Measurements from ENCODE around the gene CALCOCO1. TPM values are rescaled to one million over a fixed set of nuclear protein-coding genes. Genes with fewer than 3 reads are reported as not detected.

Gene CALCOCO1
- total RNA-seq, 1 experiment from 2014 or later = 88.9 TPM

- H3K9me2 ChIP-seq (ENCODE audit: insufficient read depth) = no peaks in the 10 kb centered on the region
- intact Hi-C loops (cut with micrococcal nuclease; ENCODE audit: unreplicated experiment) = no loop called here
- BruUV-seq (replicated peaks) = no TSS peak
- ChIA-PET POLR2A (ENCODE audit: unreplicated experiment) (no interaction called here), CTCF (no interaction called here)
- H3K79me2 ChIP-seq (ENCODE audit: low read depth) = no peaks in the 10 kb centered on the region
- H3K4me1 ChIP-seq (replicated peaks; ENCODE audit: insufficient read depth) = no peaks in the 10 kb centered on the region
- no peaks in the 10 kb centered on the region for H3K36me3 ChIP-seq (ENCODE audit: low read depth)
- no peaks in the 10 kb centered on the region for H3F3A ChIP-seq (ENCODE audit: insufficient read depth, low read depth)
- no peak overlapping the region for H2AFZ ChIP-seq
- H3K4me2 ChIP-seq = no peak overlapping the region
- no peaks in the 10 kb centered on the region for H4K20me1 ChIP-seq (ENCODE audit: insufficient read depth)
- DNase-seq = no peak
- TF ChIP-seq CTCF (conservative IDR thresholded peaks at IDR 0.05) (no peak), EZH2 (IDR thresholded peaks at IDR 0.05; ENCODE audit: low read depth) (no peak)
- no peak overlapping the region for H3K27ac ChIP-seq
- H3K4me3 ChIP-seq = no peak overlapping the region
- H3K27me3 ChIP-seq (ENCODE audit: insufficient read depth, low read depth) = peaks cover 28% of the 10 kb centered on the region
- no peaks in the 10 kb centered on the region for H3K9me3 ChIP-seq (ENCODE audit: insufficient read depth, low read depth)
Observed at GRCh38 chr12:53737093-53737808, 10.0 kb upstream of the CALCOCO1 start.

GRCh38 chr12:53736592-53736991, 9.3 kb upstream of the CALCOCO1 start:
- no peaks in the 10 kb centered on the region for H4K20me1 ChIP-seq (ENCODE audit: insufficient read depth)
- intact Hi-C loops (cut with micrococcal nuclease; ENCODE audit: unreplicated experiment) = no loop called here
- CTCF ChIA-PET = no interaction called here

GRCh38 chr12:53735556-53735955, 8.3 kb upstream of the CALCOCO1 start:
- DNase-seq = no peak
- Histone ChIP-seq H3K4me1 (replicated peaks; ENCODE audit: insufficient read depth) (no peaks in the 10 kb centered on the region), H3K4me2 (no peak overlapping the region), H3K27me3 (ENCODE audit: insufficient read depth, low read depth) (peaks cover 28% of the 10 kb centered on the region), H2AFZ (no peak overlapping the region), H3K4me3 (no peak overlapping the region), H3K36me3 (ENCODE audit: low read depth) (no peaks in the 10 kb centered on the region), H3F3A (ENCODE audit: insufficient read depth, low read depth) (no peaks in the 10 kb centered on the region), H3K79me2 (ENCODE audit: low read depth) (no peaks in the 10 kb centered on the region), H4K20me1 (ENCODE audit: insufficient read depth) (no peaks in the 10 kb centered on the region), H3K27ac (no peak overlapping the region), H3K9me3 (ENCODE audit: insufficient read depth, low read depth) (no peaks in the 10 kb centered on the region), H3K9me2 (ENCODE audit: insufficient read depth) (no peaks in the 10 kb centered on the region)
- intact Hi-C loops (cut with micrococcal nuclease; ENCODE audit: unreplicated experiment) = no loop called here
- ChIA-PET POLR2A (ENCODE audit: unreplicated experiment) (no interaction called here), CTCF (interaction anchor here (1.1 kb wide), 1 partner anchor 9 kb away, joined by 4 read pairs; no protein-coding TSS in a partner anchor)
- BruUV-seq (replicated peaks) = no TSS peak
- TF ChIP-seq CTCF (conservative IDR thresholded peaks at IDR 0.05) = no peak
- TF ChIP-seq EZH2 (IDR thresholded peaks at IDR 0.05; ENCODE audit: low read depth) = no peak

More at GRCh38 chr12:53736592-53736991, 9.3 kb upstream of the CALCOCO1 start:
- Histone ChIP-seq H3K4me2 (no peak overlapping the region), H3K4me1 (replicated peaks; ENCODE audit: insufficient read depth) (no peaks in the 10 kb centered on the region), H2AFZ (no peak overlapping the region), H3K4me3 (no peak overlapping the region), H3K27me3 (ENCODE audit: insufficient read depth, low read depth) (peaks cover 28% of the 10 kb centered on the region), H3K9me2 (ENCODE audit: insufficient read depth) (no peaks in the 10 kb centered on the region), H3K27ac (no peak overlapping the region), H3F3A (ENCODE audit: insufficient read depth, low read depth) (no peaks in the 10 kb centered on the region), H3K9me3 (ENCODE audit: insufficient read depth, low read depth) (no peaks in the 10 kb centered on the region), H3K79me2 (ENCODE audit: low read depth) (no peaks in the 10 kb centered on the region), H3K36me3 (ENCODE audit: low read depth) (no peaks in the 10 kb centered on the region)
- TF ChIP-seq EZH2 (IDR thresholded peaks at IDR 0.05; ENCODE audit: low read depth) = no peak
- BruUV-seq (replicated peaks) = no TSS peak
- DNase-seq = no peak
- POLR2A ChIA-PET (ENCODE audit: unreplicated experiment) = no interaction called here

Measured in PC-9 (cell line).